Astrocyte of the cerebellum (primary cell): ENCODE data around the gene ARHGEF4.
A peak's percentile ranks its signal among the peaks of the same experiment; 100 is the strongest.

Source experiments
- DNase-seq: peaks from one replicate; pipeline ENCODE4 v3.0.0-alpha.2; 2011; ENCODE audit warnings: low read depth
- H3K4me3 ChIP-seq: 2 replicates; pipeline ENCODE4 v1.5.1; 2011; ENCODE audit warnings: mild to moderate bottlenecking, low read depth, low read length, moderate library complexity
- in situ Hi-C: cut with HindIII; loops from 2 replicates; pipeline ENCODE4 v1.10.0; 2017; ENCODE audit warnings: low sequenced_read_pairs
- TF ChIP-seq, protein P1 (sequence below): IDR thresholded peaks from 2 replicates; pipeline ENCODE4 v1.5.1; 2012; ENCODE audit warnings: low read length, low read depth, moderate library complexity, mild to moderate bottlenecking; ENCODE audit errors: missing control alignments

ARHGEF4 gene

DNA sequence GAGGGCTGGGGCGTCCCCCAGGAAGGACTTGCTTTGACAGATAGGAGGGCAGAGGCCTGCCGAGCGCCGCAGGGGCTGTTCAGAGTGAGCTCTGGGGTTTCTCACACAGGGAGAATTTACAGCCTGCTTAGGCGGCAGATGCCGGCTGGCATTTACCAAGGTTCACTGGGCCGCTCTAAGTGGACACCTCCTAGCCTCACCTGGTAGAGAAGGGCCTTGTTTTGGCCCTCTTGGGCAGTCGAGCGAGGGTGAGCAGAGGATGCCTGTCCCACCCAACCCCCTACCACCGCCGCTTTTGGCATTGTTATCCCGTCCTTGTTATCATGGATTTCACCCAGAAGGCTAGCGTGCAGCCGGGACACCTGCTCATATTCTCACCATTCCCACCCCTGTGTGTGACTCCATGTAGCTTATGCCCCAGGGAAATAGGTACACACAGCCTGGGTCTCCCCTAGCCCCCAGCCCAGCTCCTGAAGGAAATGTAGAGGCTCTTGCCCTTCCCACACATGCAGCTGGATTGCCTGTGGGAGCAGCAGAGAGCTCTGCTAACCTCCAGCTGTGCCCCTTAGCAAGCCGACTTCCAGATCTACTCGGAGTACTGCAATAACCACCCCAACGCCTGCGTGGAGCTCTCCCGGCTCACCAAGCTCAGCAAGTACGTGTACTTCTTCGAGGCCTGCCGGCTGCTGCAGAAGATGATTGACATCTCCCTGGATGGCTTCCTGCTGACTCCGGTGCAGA lies 204.1 kb downstream of the ARHGEF4 start:
- no peak for DNase-seq
- H3K4me3 ChIP-seq, result no peak overlapping the region
- in situ Hi-C loops, result no loop called here
- TF ChIP-seq, protein P1, sequence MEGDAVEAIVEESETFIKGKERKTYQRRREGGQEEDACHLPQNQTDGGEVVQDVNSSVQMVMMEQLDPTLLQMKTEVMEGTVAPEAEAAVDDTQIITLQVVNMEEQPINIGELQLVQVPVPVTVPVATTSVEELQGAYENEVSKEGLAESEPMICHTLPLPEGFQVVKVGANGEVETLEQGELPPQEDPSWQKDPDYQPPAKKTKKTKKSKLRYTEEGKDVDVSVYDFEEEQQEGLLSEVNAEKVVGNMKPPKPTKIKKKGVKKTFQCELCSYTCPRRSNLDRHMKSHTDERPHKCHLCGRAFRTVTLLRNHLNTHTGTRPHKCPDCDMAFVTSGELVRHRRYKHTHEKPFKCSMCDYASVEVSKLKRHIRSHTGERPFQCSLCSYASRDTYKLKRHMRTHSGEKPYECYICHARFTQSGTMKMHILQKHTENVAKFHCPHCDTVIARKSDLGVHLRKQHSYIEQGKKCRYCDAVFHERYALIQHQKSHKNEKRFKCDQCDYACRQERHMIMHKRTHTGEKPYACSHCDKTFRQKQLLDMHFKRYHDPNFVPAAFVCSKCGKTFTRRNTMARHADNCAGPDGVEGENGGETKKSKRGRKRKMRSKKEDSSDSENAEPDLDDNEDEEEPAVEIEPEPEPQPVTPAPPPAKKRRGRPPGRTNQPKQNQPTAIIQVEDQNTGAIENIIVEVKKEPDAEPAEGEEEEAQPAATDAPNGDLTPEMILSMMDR, result peak; percentile 31

DNA sequence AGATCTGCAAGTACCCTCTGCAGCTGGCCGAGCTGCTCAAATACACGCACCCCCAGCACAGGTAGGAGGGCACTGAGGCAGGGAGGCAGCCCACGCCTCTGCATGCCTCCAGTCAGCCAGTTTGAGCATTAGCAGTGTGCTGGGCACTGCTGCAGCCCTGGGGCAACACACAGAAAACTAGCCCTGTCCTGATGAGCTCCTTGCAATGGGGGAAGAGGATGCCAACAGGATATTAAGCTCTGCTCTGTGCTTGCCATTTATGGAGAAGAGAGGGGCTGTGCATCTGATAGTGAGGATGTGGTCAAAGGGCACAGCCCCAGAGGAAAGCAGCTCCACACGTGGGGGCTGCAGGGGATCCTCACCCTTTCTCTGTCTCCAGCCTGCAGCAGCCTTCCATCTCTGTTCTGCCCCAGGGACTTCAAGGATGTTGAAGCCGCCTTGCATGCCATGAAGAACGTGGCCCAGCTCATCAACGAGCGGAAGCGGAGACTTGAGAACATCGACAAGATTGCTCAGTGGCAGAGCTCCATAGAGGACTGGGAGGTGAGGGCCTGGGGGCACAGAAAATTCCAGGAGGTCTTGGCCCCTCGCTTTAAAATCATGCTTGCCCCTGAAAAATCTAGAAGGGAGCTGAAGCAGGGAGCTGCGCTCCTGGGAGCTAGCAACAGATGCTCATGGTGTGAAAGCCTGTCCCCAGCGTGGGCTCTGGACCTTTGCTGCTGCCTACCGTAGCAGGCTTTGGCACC lies 204.9 kb downstream of the ARHGEF4 start:
- DNase-seq, result no peak
- no peak overlapping the region for H3K4me3 ChIP-seq
- TF ChIP-seq, protein P1, result no peak
- in situ Hi-C loops, result no loop called here

DNA sequence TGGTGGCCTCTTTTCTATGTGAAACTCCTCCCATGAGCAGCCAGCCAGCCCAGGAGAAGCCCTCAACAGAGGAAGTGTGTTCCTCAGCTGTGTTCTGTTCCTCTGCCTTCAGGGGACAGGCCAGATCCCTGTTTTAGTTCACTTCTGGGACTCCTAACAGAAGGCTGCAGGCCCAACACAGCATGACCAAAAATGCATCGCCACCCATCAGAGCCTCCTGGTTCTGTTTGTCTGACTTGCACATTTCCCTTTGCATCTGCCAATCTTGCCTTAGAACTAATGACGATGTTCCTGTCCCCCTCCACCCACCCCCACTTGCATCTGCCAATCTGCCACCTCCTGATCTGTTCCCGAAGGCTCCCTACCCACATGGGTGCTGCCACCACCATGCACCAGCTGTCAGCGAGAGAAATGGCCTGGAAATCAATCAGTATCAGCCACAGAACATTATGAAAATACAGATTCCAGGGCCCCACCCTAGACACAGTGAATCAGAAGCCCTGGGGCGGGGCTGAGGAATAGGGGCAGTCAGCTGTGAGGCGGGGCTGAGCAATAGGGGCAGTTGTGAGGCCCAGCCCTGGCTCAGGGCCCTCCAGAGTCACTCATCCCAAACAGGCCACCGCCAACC lies 205.5 kb downstream of the ARHGEF4 start:
- in situ Hi-C loops, result no loop called here
- H3K4me3 ChIP-seq, result no peak overlapping the region
- no peak for DNase-seq
- TF ChIP-seq, protein P1, result no peak

DNA sequence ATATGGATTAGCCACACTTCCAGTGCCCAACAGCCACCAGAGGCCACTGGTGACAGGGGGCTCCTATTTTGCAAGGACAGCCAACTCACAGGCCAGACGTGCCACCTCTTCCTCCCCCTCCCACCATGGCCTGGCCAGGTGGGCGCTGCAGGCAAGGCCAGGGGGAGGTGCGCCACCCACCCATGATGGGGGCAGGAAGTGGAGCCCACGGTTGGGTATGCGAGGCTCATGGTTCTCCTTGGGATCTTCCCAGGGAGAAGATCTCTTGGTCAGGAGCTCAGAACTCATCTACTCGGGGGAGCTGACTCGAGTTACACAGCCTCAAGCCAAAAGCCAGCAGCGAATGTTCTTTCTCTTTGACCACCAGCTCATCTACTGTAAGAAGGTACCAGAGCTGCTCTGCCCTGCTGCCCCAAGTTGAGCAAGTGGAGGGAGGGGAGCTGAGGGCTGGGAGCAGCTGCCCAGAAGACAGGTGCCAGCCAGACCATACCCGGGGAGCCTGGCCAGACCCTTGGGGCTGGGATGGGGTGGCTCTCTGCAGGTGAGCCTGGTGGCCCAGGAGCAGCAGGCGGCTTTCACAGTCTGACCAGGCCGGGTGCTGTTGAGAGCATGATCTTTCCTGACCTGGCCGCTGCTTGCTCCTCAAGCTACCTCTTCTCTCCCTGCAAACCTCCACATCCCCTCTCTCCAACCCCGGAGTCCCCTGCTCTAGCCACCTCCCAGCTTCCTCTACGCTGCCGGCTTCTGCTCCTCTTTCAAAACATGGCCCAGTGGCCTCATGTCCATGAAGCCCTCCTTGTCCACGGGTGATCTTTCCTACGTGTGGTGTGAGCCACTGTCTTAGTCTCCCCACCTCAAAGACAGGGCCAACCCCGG lies 206.7 kb downstream of the ARHGEF4 start:
- TF ChIP-seq, protein P1, result no peak
- in situ Hi-C loops, result no loop called here
- no peak overlapping the region for H3K4me3 ChIP-seq
- DNase-seq, result no peak

DNA sequence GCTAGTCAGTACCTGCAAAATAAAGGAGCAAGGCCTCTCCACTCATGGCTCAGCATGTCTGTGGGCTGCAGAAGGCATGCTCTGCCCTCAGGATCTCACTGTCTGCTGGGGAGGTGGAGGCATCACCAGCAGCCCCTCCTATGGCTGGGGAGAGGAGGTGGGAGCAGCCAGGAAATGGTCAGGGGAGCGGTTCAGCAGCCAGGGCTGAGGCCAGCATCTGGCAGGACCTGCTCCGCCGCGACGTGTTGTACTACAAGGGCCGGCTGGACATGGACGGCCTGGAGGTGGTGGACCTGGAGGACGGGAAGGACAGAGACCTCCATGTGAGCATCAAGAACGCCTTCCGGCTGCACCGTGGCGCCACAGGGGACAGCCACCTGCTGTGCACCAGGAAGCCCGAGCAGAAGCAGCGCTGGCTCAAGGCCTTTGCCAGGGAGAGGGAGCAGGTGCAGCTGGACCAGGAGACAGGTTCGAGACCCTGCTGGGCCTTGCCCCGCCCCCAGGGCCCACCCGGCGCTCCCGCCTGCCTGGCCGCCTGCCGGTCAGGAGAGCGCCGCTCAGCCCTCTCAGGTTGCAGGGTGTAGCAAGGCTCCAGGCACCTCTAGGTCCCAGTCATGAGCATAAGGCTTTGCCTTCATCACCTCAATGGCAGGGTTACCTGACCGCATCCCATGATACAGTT lies 207.5 kb downstream of the ARHGEF4 start:
- no peak overlapping the region for H3K4me3 ChIP-seq
- in situ Hi-C loops, result no loop called here
- no peak for DNase-seq
- TF ChIP-seq, protein P1, result no peak
